HepG2 (cell line): ENCODE results near the gene SLC4A2. TPM values are rescaled to one million over a fixed set of nuclear protein-coding genes. Genes with fewer than 3 reads are reported as not detected.
A peak's percentile ranks its signal among the peaks of the same experiment; 100 is the strongest.

Experiments
- ARID4A ChIP-seq: sonication (generic); formaldehyde crosslinking; IDR thresholded peaks from 2 replicates; pipeline ENCODE4 v1.5.0; 2020; ENCODE audit warnings: mild to moderate bottlenecking, missing genetic modification reagents, borderline replicate concordance
- ARNT2 ChIP-seq: sonication (generic); formaldehyde crosslinking; IDR thresholded peaks from 2 replicates; pipeline ENCODE4 v1.8.0; 2022; ENCODE audit warnings: mild to moderate bottlenecking, low read depth, missing genetic modification reagents, moderate library complexity
- FIP1L1 ChIP-seq: fragments of 200-400 bp; formaldehyde crosslinking; IDR thresholded peaks from 2 replicates; pipeline ENCODE4 v1.6.1; 2018; ENCODE audit warnings: low read depth, mild to moderate bottlenecking, low read length, moderate library complexity, borderline replicate concordance; ENCODE audit not compliant: insufficient read depth
- KDM5A ChIP-seq: fragments of 200-600 bp; sonication (generic); IDR thresholded peaks from 2 replicates; pipeline ENCODE4 v1.7.0; 2018; ENCODE audit warnings: antibody characterized with exemption, mild to moderate bottlenecking, low read length, borderline replicate concordance
- LCORL ChIP-seq, 2 experiments: fragments of 450-650 bp in 1 of 2; sonication (generic) in 1 of 2; formaldehyde crosslinking in 1 of 2; IDR thresholded peaks; 2 replicates each; pipeline versions ENCODE4 v1.5.0 to v1.6.1; 2017 to 2020; ENCODE audit warnings: antibody characterized with exemption in 1 of 2, missing genetic modification reagents in 1 of 2
- REST ChIP-seq, 2 experiments: IDR thresholded peaks; 2 replicates each; pipeline ENCODE4 v1.6.1; 2011 to 2012; ENCODE audit warnings: low read length in 2 of 2, borderline replicate concordance in 1 of 2, low read depth in 1 of 2, mild to moderate bottlenecking in 1 of 2, moderate library complexity in 1 of 2
- REXO4 ChIP-seq: sonication (generic); formaldehyde crosslinking; IDR thresholded peaks from 2 replicates; pipeline ENCODE4 v1.8.0; 2022; ENCODE audit warnings: missing genetic modification reagents, mild to moderate bottlenecking, borderline replicate concordance
- XRCC5 ChIP-seq: fragments of 200-400 bp; formaldehyde crosslinking; optimal IDR thresholded peaks from 2 replicates; pipeline ENCODE3; 2017; ENCODE audit warnings: mild to moderate bottlenecking, low read length
- ZNF431 ChIP-seq: sonication (generic); formaldehyde crosslinking; IDR thresholded peaks from 2 replicates; pipeline ENCODE4 v1.9.0; 2022; ENCODE audit warnings: missing genetic modification reagents, low read depth, mild to moderate bottlenecking, borderline replicate concordance
- ZNF513 ChIP-seq: sonication (generic); formaldehyde crosslinking; conservative IDR thresholded peaks from 2 replicates; pipeline ENCODE4 v1.5.0; 2020; ENCODE audit warnings: missing genetic modification reagents
- ZNF746 ChIP-seq: sonication (generic); formaldehyde crosslinking; IDR thresholded peaks from 2 replicates; pipeline ENCODE4 v1.8.0; 2022; ENCODE audit warnings: mild to moderate bottlenecking, missing genetic modification reagents
- ZNF816 ChIP-seq: sonication (generic); formaldehyde crosslinking; IDR thresholded peaks from 2 replicates; pipeline ENCODE4 v1.8.0; 2022; ENCODE audit warnings: missing genetic modification reagents, mild to moderate bottlenecking, borderline replicate concordance
- ZSCAN31 ChIP-seq: sonication (generic); formaldehyde crosslinking; IDR thresholded peaks from 2 replicates; pipeline ENCODE4 v1.5.0; 2020; ENCODE audit warnings: low read depth, mild to moderate bottlenecking, missing genetic modification reagents
- polyA plus RNA-seq, 8 experiments: library from polyadenylated mRNA; depleted of rRNA in 3 of 8; stranded (reverse) in 7 of 8; unstranded in 1 of 8; fragments of >200 nt; fragmentation: Illumina TruSeq in 4 of 8; extraction: Trizol in 4 of 8; gene quantifications; 2 replicates each; pipeline versions ENCODE4 v1.2.1 to v1.2.3, GENCODE V29; 2011 to 2016; ENCODE audit warnings: low read depth in 4 of 8, missing spikeins in 1 of 8, mixed read lengths in 1 of 8; ENCODE audit not compliant: insufficient read depth in 1 of 8
- total RNA-seq, 5 experiments: library from RNA; depleted of rRNA; stranded (reverse); fragments of >200 nt; fragmentation: Illumina TruSeq; extraction: Trizol; gene quantifications; 2 replicates each; pipeline ENCODE4 v1.2.3, GENCODE V29; 2016; ENCODE audit warnings: low read depth in 1 of 5

Gene SLC4A2
- total and polyA plus RNA-seq, 2 of the 13 experiments (the other 11 are each of a cell fraction or from before 2014, with no cell fraction given): 51.9 to 73.4 TPM

GRCh38 chr7:151057989-151058780 is 1.2 kb upstream of the SLC4A2 start (continued):
- peak; percentile 78; the same call in 1 of the 2 replicates for TF ChIP-seq ARID4A (CRISPR knock-in tag)
- no peak for TF ChIP-seq ZNF746
- TF ChIP-seq ZNF431 (CRISPR knock-in tag): no peak
- TF ChIP-seq ZNF816 (CRISPR knock-in tag): no peak
- TF ChIP-seq KDM5A: no peak; the same call in 1 of the 2 replicates
- TF ChIP-seq ZSCAN31: peak; percentile 65; the same call in 1 of the 2 replicates
- TF ChIP-seq FIP1L1: 0 out of 2 replicates have a peak, but pooled peaks have one; percentile 30
- no peak for TF ChIP-seq REST (IDR thresholded peaks at IDR 0.05; ENCODE audit: borderline replicate concordance in 1 of 2, low read depth in 1 of 2, low read length in 2 of 2)
- peak; percentile 86 for TF ChIP-seq ARNT2 (CRISPR knock-in tag)
- 0 out of 2 replicates have a peak, but pooled peaks have one; percentile 39 for TF ChIP-seq ZNF513 (CRISPR knock-in tag)
- peak; percentile 89 for TF ChIP-seq XRCC5
- TF ChIP-seq LCORL (IDR thresholded peaks at IDR 0.05): no peak
- peak; percentile 68 for TF ChIP-seq LCORL (CRISPR knock-in tag; IDR thresholded peaks at IDR 0.05)
- TF ChIP-seq REXO4 (CRISPR knock-in tag): no peak
